K562 (cell line): ENCODE results near the gene MACROD2. TPM values are rescaled to one million over a fixed set of nuclear protein-coding genes. Genes with fewer than 3 reads are reported as not detected.

Source experiments
- ATAC-seq: fragments of 200-7000 bp; cut with Tn5 transposase; 3 replicates; pipeline ENCODE4 v1.9.1; 2020; ENCODE audit warnings: moderate library complexity
- BruUV-seq: library from RNA; stranded (reverse); fragments of 400-500 nt; replicated peaks from 2 replicates; lab custom pipeline; 2021; lab: Mats Ljungman, UMichigan
- CTCF ChIA-PET: fragments of 300-600 bp; formaldehyde crosslinking; extraction: SDS; loops from one replicate; lab custom pipeline; 2021; ENCODE audit warnings: low intra/inter-chr PET ratio; lab: Yijun Ruan, JAX
- POLR2A ChIA-PET: fragments of 300-600, 350-650 bp; sonication (Branson Sonifier 250); formaldehyde crosslinking; extraction: SDS; loops from one replicate; lab custom pipeline; 2021; ENCODE audit warnings: antibody characterized with exemption, inconsistent platforms; lab: Yijun Ruan, JAX
- DNase-seq, 4 experiments: peaks; one replicate each; pipeline versions ENCODE4 v3.0.0 to v3.0.0-alpha.2; 2011 to 2018; ENCODE audit warnings: low spot score in 3 of 4, mixed read lengths in 3 of 4; ENCODE audit errors: extremely low read depth in 1 of 4
- FAIRE-seq: peaks from 2 replicates; lab custom pipeline; 2011; peaks lifted over from hg19 to GRCh38; lab: Jason Lieb, UNC
- H2AFZ ChIP-seq: 2 replicates; pipeline ENCODE4 v1.6.0; 2011; ENCODE audit warnings: low read depth, low read length, control low read depth, inconsistent platforms
- H3K27ac ChIP-seq: fragments of 200-600 bp; 3 replicates; pipeline ENCODE4 v1.8.0; 2011; ENCODE audit warnings: low read depth, mild to moderate bottlenecking, control low read depth, inconsistent platforms, low read length, moderate library complexity, mixed read lengths; ENCODE audit errors: extremely low read depth
- H3K27me3 ChIP-seq, 2 experiments: fragments of 300-600 bp in 1 of 2; 2 replicates in 1 of 2; 3 replicates in 1 of 2; pipeline versions ENCODE4 v1.6.0 to v1.8.0; 2011; ENCODE audit warnings: inconsistent platforms in 2 of 2, low read length in 2 of 2, mild to moderate bottlenecking in 1 of 2, mixed read lengths in 1 of 2, moderate library complexity in 1 of 2; ENCODE audit not compliant: control insufficient read depth in 2 of 2, insufficient read depth in 2 of 2
- H3K36me3 ChIP-seq: fragments of 300-600 bp; 3 replicates; pipeline ENCODE4 v1.8.0; 2011; ENCODE audit warnings: mild to moderate bottlenecking, low read length, inconsistent platforms; ENCODE audit not compliant: control insufficient read depth, insufficient read depth
- H3K4me1 ChIP-seq, 2 experiments: fragments of 200-600 bp in 1 of 2; replicated peaks in 1 of 2; 2 replicates in 1 of 2; 3 replicates in 1 of 2; pipeline versions ENCODE4 v1.5.1 to v1.8.0; 2011; ENCODE audit warnings: inconsistent platforms in 2 of 2, low read length in 2 of 2, mild to moderate bottlenecking in 1 of 2, mixed read lengths in 1 of 2, moderate library complexity in 1 of 2; ENCODE audit not compliant: control insufficient read depth in 2 of 2, insufficient read depth in 2 of 2
- H3K4me2 ChIP-seq: 2 replicates; pipeline ENCODE4 v1.6.1; 2011; ENCODE audit warnings: low read length, control low read depth, inconsistent platforms, mixed read lengths; ENCODE audit not compliant: insufficient read depth
- H3K4me3 ChIP-seq: fragments of 200-600 bp; sonication (generic), shearing (Covaris generic); 2 replicates; pipeline ENCODE4 v1.5.1; 2016; ENCODE audit warnings: control low read depth, inconsistent platforms
- H3K79me2 ChIP-seq: fragments of 200-600 bp; 3 replicates; pipeline ENCODE4 v1.8.0; 2011; ENCODE audit warnings: low read length, inconsistent platforms; ENCODE audit not compliant: control insufficient read depth, insufficient read depth
- H3K9ac ChIP-seq, 2 experiments: 2 replicates each; pipeline versions ENCODE4 v1.6.0 to v1.6.1; 2011; ENCODE audit warnings: low read depth in 2 of 2, low read length in 2 of 2, control low read depth in 1 of 2, inconsistent platforms in 1 of 2, mild to moderate bottlenecking in 1 of 2, mixed read lengths in 1 of 2; ENCODE audit not compliant: insufficient read depth in 1 of 2
- H3K9me1 ChIP-seq: one replicate; pipeline ENCODE4 v1.6.0; 2011; ENCODE audit warnings: inconsistent platforms, mild to moderate bottlenecking, low read length, moderate library complexity; ENCODE audit not compliant: control insufficient read depth, insufficient read depth
- H3K9me3 ChIP-seq: replicated peaks from 2 replicates; pipeline ENCODE4 v1.5.1; 2011; ENCODE audit warnings: low read depth, low read length, inconsistent platforms; ENCODE audit not compliant: control insufficient read depth, insufficient read depth
- H4K20me1 ChIP-seq: replicated peaks from 2 replicates; pipeline ENCODE4 v1.6.1; 2011; ENCODE audit warnings: low read length, inconsistent platforms, mixed read lengths; ENCODE audit not compliant: control insufficient read depth, insufficient read depth
- CREM ChIP-seq: IDR thresholded peaks from 2 replicates; pipeline ENCODE4 v1.6.1; 2014; ENCODE audit warnings: antibody characterized with exemption, low read depth
- DPF2 ChIP-seq: fragments of 450-650 bp; IDR thresholded peaks from 2 replicates; pipeline ENCODE4 v1.6.1; 2016
- ETV1 ChIP-seq: fragments of 450-650 bp; conservative IDR thresholded peaks from 2 replicates; pipeline ENCODE4 v1.6.1; 2016; ENCODE audit warnings: missing genetic modification characterization, control low read depth, low read depth, missing compliant biosample characterization
- ETV5 ChIP-seq: sonication (generic); formaldehyde crosslinking; IDR thresholded peaks from 2 replicates; pipeline ENCODE4 v1.4.0; 2020; ENCODE audit warnings: low read depth, mild to moderate bottlenecking, missing genetic modification reagents
- ETV6 ChIP-seq, 3 experiments: fragments of 150-350 bp in 1 of 3; sonication (generic) in 1 of 3; formaldehyde crosslinking in 1 of 3; IDR thresholded peaks; 2 replicates each; pipeline versions ENCODE4 v1.6.1 to v1.8.0; 2014 to 2022; ENCODE audit warnings: borderline replicate concordance in 2 of 3, low read depth in 2 of 3, antibody characterized with exemption in 1 of 3, low read length in 1 of 3, mild to moderate bottlenecking in 1 of 3, missing genetic modification reagents in 1 of 3
- FOXA3 ChIP-seq, 2 experiments: fragments of 450-650 bp in 1 of 2; sonication (generic) in 1 of 2; formaldehyde crosslinking; IDR thresholded peaks in 1 of 2; conservative IDR thresholded peaks in 1 of 2; 2 replicates each; pipeline versions ENCODE4 v1.4.0 to v1.8.0; 2020 to 2022; ENCODE audit warnings: mild to moderate bottlenecking in 2 of 2, missing genetic modification reagents in 1 of 2
- GABPB1 ChIP-seq: sonication (generic); formaldehyde crosslinking; IDR thresholded peaks from 2 replicates; pipeline ENCODE4 v1.8.0; 2022; ENCODE audit warnings: mild to moderate bottlenecking, missing genetic modification reagents
- HNRNPLL ChIP-seq: fragments of 200-400 bp; formaldehyde crosslinking; IDR thresholded peaks from 2 replicates; pipeline ENCODE4 v1.6.1; 2017; ENCODE audit warnings: low read length, low read depth, mild to moderate bottlenecking; ENCODE audit not compliant: poor library complexity, severe bottlenecking
- MYNN ChIP-seq, 2 experiments: sonication (generic); formaldehyde crosslinking in 1 of 2; IDR thresholded peaks; 2 replicates each; pipeline versions ENCODE4 v1.5.0 to v1.6.1; 2016 to 2020; ENCODE audit warnings: antibody characterized with exemption in 1 of 2, missing genetic modification reagents in 1 of 2
- NRF1 ChIP-seq, 2 experiments: fragments of 450-650 bp; IDR thresholded peaks in 1 of 2; conservative IDR thresholded peaks in 1 of 2; 2 replicates each; pipeline ENCODE4 v1.6.1; 2014; ENCODE audit warnings: mild to moderate bottlenecking in 2 of 2
- SMARCE1 ChIP-seq: fragments of 450-650 bp; IDR thresholded peaks from 2 replicates; pipeline ENCODE4 v1.7.1; 2016; ENCODE audit warnings: mild to moderate bottlenecking
- TAF15 ChIP-seq: fragments of 200-400 bp; formaldehyde crosslinking; IDR thresholded peaks from 2 replicates; pipeline ENCODE4 v1.6.1; 2017; ENCODE audit warnings: mild to moderate bottlenecking, low read depth, low read length, moderate library complexity
- ZBTB17 ChIP-seq: fragments of 450-650 bp; formaldehyde crosslinking; IDR thresholded peaks from 2 replicates; pipeline ENCODE4 v1.4.0; 2020; ENCODE audit warnings: mild to moderate bottlenecking
- ZNF175 ChIP-seq: fragments of 200-800 bp; sonication (Bioruptor generic); IDR thresholded peaks from 2 replicates; pipeline ENCODE4 v1.6.1; 2016; ENCODE audit warnings: low read depth, mild to moderate bottlenecking, missing genetic modification characterization, missing compliant biosample characterization
- ZNF79 ChIP-seq: fragments of 250-450 bp; sonication (Bioruptor Pico); IDR thresholded peaks from 2 replicates; pipeline ENCODE4 v1.4.0; 2020; ENCODE audit warnings: low read depth, mild to moderate bottlenecking, moderate library complexity
- WGBS: fragments of 100-300 bp; shearing (Covaris generic); methylation state at CpG from one replicate; pipeline ENCODE4 v1.1.6; 2016; ENCODE audit warnings: low coverage, mixed read lengths; ENCODE audit not compliant: insufficient coverage; ENCODE audit errors: missing lambda C conversion rate; 5-methylcytosine and 5-hydroxymethylcytosine counted together
- in situ Hi-C: fragments of 300-500 bp; cut with MboI; formaldehyde crosslinking; loops from 4 replicates; pipeline ENCODE4 v1.15.0; 2018; ENCODE audit warnings: inconsistent platforms, mixed read lengths
- intact Hi-C: fragments of 100-400 bp; cut with micrococcal nuclease; formaldehyde crosslinking; loops from 2 replicates; pipeline ENCODE4 v1.14.2; 2022
- polyA plus RNA-seq, 8 experiments: library from polyadenylated mRNA; depleted of rRNA in 4 of 8; stranded (reverse) in 5 of 8; unstranded in 3 of 8; fragments of >200 nt; fragmentation: Nextera tagmentation in 2 of 8; fragmentation: Illumina TruSeq in 1 of 8; extraction: Ambion mirVana in 2 of 8; extraction: Trizol in 1 of 8; gene quantifications; 2 replicates each; pipeline versions ENCODE4 v1.2.1 to v1.2.3, GENCODE V29; 2011 to 2014; ENCODE audit warnings: inconsistent platforms in 1 of 8, missing spikeins in 1 of 8
- total RNA-seq, 7 experiments: library from RNA; depleted of rRNA in 6 of 7; stranded (reverse); fragments of >200 nt in 6 of 7; fragmentation: Illumina TruSeq in 2 of 7; extraction: Trizol in 2 of 7; gene quantifications; 2 replicates each; pipeline versions ENCODE4 v1.2.1 to v1.2.3, GENCODE V29; 2011 to 2021; ENCODE audit warnings: low replicate concordance in 1 of 7
- TF ChIP-seq, protein P1 (sequence below): IDR thresholded peaks from 2 replicates; pipeline ENCODE4 v1.6.1; 2016; ENCODE audit warnings: missing genetic modification characterization, missing compliant biosample characterization
- TF ChIP-seq, protein P2 (sequence below), 2 experiments: fragments of 450-650 bp; conservative IDR thresholded peaks; 2 replicates each; pipeline ENCODE4 v1.6.1; 2017; ENCODE audit warnings: mild to moderate bottlenecking in 2 of 2, moderate library complexity in 2 of 2

MACROD2 gene
- total and polyA plus RNA-seq, 9 of the 15 experiments (the other 6 are each of a cell fraction or from before 2014, with no cell fraction given), result not detected

DNA sequence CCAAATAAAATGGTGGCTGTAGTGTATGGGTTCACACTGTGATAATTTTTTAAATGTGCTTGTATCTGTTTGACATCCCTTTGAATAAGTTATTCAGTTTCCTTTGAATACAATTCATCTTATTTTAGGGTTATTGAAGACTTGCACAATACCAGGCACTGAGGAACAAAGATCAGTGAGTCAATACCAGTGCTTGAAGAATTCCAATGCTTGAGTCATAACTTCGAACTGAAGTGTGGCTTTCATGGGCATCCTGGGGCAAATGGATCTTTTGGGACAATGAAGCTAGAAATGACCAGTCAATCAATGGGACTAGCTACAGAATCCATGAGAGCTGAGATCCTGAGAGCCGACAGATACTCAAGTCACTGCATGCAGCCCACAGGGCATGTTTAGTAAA is 692.0 kb downstream of the MACROD2 start:
- WGBS, result 0% methylated on average over 2 of the region's 2 CpGs
- no peak for TF ChIP-seq DPF2
- TF ChIP-seq ZNF175, result no peak
- no peak for TF ChIP-seq TAF15
- TF ChIP-seq, protein P1, sequence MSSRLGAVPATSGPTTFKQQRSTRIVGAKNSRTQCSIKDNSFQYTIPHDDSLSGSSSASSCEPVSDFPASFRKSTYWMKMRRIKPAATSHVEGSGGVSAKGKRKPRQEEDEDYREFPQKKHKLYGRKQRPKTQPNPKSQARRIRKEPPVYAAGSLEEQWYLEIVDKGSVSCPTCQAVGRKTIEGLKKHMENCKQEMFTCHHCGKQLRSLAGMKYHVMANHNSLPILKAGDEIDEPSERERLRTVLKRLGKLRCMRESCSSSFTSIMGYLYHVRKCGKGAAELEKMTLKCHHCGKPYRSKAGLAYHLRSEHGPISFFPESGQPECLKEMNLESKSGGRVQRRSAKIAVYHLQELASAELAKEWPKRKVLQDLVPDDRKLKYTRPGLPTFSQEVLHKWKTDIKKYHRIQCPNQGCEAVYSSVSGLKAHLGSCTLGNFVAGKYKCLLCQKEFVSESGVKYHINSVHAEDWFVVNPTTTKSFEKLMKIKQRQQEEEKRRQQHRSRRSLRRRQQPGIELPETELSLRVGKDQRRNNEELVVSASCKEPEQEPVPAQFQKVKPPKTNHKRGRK (tag), result no peak
- TF ChIP-seq CREM, result no peak
- TF ChIP-seq GABPB1 (CRISPR knock-in tag), result no peak
- no peak for TF ChIP-seq FOXA3 (CRISPR knock-in tag; conservative IDR thresholded peaks at IDR 0.05 in 1 of 2, IDR thresholded peaks at IDR 0.05 in 1 of 2)
- TF ChIP-seq ETV5 (CRISPR knock-in tag), result no peak
- TF ChIP-seq ETV6 (IDR thresholded peaks at IDR 0.05; ENCODE audit: borderline replicate concordance in 1 of 2, low read depth in 2 of 2, low read length in 1 of 2), result no peak
- TF ChIP-seq ETV6 (CRISPR knock-in tag; IDR thresholded peaks at IDR 0.05; ENCODE audit: borderline replicate concordance), result no peak
- TF ChIP-seq ZNF79 (CRISPR knock-in tag), result no peak
- TF ChIP-seq, protein P2, sequence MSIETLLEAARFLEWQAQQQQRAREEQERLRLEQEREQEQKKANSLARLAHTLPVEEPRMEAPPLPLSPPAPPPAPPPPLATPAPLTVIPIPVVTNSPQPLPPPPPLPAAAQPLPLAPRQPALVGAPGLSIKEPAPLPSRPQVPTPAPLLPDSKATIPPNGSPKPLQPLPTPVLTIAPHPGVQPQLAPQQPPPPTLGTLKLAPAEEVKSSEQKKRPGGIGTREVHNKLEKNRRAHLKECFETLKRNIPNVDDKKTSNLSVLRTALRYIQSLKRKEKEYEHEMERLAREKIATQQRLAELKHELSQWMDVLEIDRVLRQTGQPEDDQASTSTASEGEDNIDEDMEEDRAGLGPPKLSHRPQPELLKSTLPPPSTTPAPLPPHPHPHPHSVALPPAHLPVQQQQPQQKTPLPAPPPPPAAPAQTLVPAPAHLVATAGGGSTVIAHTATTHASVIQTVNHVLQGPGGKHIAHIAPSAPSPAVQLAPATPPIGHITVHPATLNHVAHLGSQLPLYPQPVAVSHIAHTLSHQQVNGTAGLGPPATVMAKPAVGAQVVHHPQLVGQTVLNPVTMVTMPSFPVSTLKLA (conservative IDR thresholded peaks at IDR 0.05), result no peak
- TF ChIP-seq ETV1 (tag), result no peak
- no peak for TF ChIP-seq ZBTB17 (CRISPR knock-in tag)
- TF ChIP-seq MYNN (IDR thresholded peaks at IDR 0.05), result no peak
- TF ChIP-seq MYNN (CRISPR knock-in tag; IDR thresholded peaks at IDR 0.05), result no peak
- no peak for TF ChIP-seq NRF1 (conservative IDR thresholded peaks at IDR 0.05 in 1 of 2, IDR thresholded peaks at IDR 0.05 in 1 of 2)
- no peak for TF ChIP-seq HNRNPLL
- no peak for TF ChIP-seq SMARCE1
- Histone ChIP-seq H3K36me3 (no peaks in the 10 kb centered on the region), H3K9me3 (no peaks in the 10 kb centered on the region), H3K79me2 (no peaks in the 10 kb centered on the region), H3K9me1 (no peaks in the 10 kb centered on the region), H3K27ac (no peak overlapping the region), H2AFZ (no peak overlapping the region), H3K27me3 (no peaks in the 10 kb centered on the region), H3K4me3 (no peak overlapping the region), H3K4me2 (no peak overlapping the region), H4K20me1 (no peaks in the 10 kb centered on the region), H3K4me1 (no peaks in the 10 kb centered on the region), H3K9ac (no peak overlapping the region)
- in situ Hi-C loops (no loop called here), intact Hi-C loops (no loop called here)
- no TSS peak for BruUV-seq
- FAIRE-seq, result no peak
- no peak for ATAC-seq
- ChIA-PET POLR2A (no interaction called here), CTCF (no interaction called here)
- no peak for DNase-seq
